HEK293 (cell line): ENCODE measurements around the gene KLRC4.

Source experiments
- HOXA7 ChIP-seq: sonication (generic); formaldehyde crosslinking; IDR thresholded peaks from 2 replicates; pipeline ENCODE4 v1.8.1; 2022; ENCODE audit warnings: missing genetic modification reagents, borderline replicate concordance
- TF ChIP-seq, protein P1 (sequence below): fragments of 450-650 bp; formaldehyde crosslinking; IDR thresholded peaks from 2 replicates; pipeline ENCODE4 v1.5.1; 2016; ENCODE audit warnings: missing biosample characterization, missing genetic modification characterization

DNA sequence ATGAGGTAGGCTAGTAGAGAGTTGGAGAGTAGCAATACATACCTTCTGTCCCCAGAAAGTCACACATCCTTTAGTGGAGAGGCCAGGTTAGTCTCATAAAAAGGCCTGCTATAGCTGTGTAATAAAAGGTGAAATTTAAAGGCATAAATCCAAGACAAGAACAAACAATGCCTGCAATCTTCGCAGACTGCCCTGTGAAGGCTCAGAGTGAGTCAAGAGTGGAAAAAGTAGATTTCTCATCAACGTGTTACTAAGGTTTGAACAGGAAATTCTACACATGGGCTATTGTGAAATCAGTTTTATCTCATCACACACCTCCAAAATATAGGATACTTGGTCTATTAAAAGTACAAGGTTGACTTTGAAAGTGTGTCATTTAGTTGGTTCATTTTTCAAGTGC lies 43.6 kb upstream of the KLRC4 start, which contains the start of gene KLRC1:
- TF ChIP-seq HOXA7 (CRISPR knock-in tag), result no peak
- TF ChIP-seq, protein P1, sequence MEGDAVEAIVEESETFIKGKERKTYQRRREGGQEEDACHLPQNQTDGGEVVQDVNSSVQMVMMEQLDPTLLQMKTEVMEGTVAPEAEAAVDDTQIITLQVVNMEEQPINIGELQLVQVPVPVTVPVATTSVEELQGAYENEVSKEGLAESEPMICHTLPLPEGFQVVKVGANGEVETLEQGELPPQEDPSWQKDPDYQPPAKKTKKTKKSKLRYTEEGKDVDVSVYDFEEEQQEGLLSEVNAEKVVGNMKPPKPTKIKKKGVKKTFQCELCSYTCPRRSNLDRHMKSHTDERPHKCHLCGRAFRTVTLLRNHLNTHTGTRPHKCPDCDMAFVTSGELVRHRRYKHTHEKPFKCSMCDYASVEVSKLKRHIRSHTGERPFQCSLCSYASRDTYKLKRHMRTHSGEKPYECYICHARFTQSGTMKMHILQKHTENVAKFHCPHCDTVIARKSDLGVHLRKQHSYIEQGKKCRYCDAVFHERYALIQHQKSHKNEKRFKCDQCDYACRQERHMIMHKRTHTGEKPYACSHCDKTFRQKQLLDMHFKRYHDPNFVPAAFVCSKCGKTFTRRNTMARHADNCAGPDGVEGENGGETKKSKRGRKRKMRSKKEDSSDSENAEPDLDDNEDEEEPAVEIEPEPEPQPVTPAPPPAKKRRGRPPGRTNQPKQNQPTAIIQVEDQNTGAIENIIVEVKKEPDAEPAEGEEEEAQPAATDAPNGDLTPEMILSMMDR (tag by site-specific recombination), result no peak
